ENCODE data around the gene TMEM134.

DNA sequence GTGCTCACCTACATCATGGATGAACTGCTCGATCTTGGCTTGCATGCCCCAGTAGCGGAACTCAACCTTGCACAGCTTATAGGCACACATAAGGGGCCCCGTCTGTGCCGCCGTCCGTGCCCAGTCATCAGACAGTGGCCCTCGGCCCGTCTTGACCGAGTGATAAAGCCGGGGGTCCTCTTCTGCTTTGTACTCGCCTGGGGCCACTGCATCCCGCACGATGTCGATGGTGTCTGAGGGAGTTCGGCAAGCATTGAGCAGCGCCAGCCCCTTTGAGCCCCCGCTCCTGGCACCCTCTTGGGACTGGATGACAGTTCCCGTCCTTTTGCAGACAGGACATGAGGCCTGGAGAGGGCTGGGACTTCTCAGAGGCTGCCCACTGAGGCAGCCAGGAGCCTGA, 32.8 kb upstream of the TMEM134 start:
- TF ChIP-seq RFX5 (IDR thresholded peaks at IDR 0.05; ENCODE audit: low read depth, low read length), result no peak
- TF ChIP-seq, protein P1, sequence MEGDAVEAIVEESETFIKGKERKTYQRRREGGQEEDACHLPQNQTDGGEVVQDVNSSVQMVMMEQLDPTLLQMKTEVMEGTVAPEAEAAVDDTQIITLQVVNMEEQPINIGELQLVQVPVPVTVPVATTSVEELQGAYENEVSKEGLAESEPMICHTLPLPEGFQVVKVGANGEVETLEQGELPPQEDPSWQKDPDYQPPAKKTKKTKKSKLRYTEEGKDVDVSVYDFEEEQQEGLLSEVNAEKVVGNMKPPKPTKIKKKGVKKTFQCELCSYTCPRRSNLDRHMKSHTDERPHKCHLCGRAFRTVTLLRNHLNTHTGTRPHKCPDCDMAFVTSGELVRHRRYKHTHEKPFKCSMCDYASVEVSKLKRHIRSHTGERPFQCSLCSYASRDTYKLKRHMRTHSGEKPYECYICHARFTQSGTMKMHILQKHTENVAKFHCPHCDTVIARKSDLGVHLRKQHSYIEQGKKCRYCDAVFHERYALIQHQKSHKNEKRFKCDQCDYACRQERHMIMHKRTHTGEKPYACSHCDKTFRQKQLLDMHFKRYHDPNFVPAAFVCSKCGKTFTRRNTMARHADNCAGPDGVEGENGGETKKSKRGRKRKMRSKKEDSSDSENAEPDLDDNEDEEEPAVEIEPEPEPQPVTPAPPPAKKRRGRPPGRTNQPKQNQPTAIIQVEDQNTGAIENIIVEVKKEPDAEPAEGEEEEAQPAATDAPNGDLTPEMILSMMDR (IDR thresholded peaks at IDR 0.05 in 2 of 3, conservative IDR thresholded peaks at IDR 0.05 in 1 of 3; ENCODE audit: control insufficient read depth in 2 of 3, extremely low read depth in 1 of 3, insufficient read depth in 1 of 3, low read depth in 3 of 3, low read length in 3 of 3), result no peak
- TF ChIP-seq RAD51 (IDR thresholded peaks at IDR 0.05), result no peak
- no peak for TF ChIP-seq EP300 (IDR thresholded peaks at IDR 0.05; ENCODE audit: borderline replicate concordance in 1 of 2, control insufficient read depth in 1 of 2, low read depth in 2 of 2, low read length in 2 of 2)
- TF ChIP-seq, protein P2, sequence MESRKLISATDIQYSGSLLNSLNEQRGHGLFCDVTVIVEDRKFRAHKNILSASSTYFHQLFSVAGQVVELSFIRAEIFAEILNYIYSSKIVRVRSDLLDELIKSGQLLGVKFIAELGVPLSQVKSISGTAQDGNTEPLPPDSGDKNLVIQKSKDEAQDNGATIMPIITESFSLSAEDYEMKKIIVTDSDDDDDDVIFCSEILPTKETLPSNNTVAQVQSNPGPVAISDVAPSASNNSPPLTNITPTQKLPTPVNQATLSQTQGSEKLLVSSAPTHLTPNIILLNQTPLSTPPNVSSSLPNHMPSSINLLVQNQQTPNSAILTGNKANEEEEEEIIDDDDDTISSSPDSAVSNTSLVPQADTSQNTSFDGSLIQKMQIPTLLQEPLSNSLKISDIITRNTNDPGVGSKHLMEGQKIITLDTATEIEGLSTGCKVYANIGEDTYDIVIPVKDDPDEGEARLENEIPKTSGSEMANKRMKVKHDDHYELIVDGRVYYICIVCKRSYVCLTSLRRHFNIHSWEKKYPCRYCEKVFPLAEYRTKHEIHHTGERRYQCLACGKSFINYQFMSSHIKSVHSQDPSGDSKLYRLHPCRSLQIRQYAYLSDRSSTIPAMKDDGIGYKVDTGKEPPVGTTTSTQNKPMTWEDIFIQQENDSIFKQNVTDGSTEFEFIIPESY (IDR thresholded peaks at IDR 0.05), result no peak
- no peak for TF ChIP-seq JUNB (IDR thresholded peaks at IDR 0.05)
- TF ChIP-seq EZH2 (IDR thresholded peaks at IDR 0.05; ENCODE audit: borderline replicate concordance, control insufficient read depth, low read depth, low read length), result no peak
- TF ChIP-seq NBN (IDR thresholded peaks at IDR 0.05), result no peak
- no peak for TF ChIP-seq SUZ12 (IDR thresholded peaks at IDR 0.05; ENCODE audit: unreplicated experiment)

All from GM12878 (cell line).